Loucy (cell line): Measurements from ENCODE around the gene BACE1.
"Not testable (repeated sequence)": the region's sequence is repeated elsewhere in the genome, so short reads cannot be mapped to it uniquely, and the experiment has no call there.

ENCODE experiments used
- H2AFZ ChIP-seq: fragments of 200-600 bp; sonication (generic); 2 replicates; pipeline ENCODE4 v1.6.0; 2016; ENCODE audit warnings: antibody characterized with exemption, mild to moderate bottlenecking, low read length, moderate library complexity
- H3F3A ChIP-seq: fragments of 200-600 bp; 2 replicates; pipeline ENCODE4 v1.6.0; 2016; ENCODE audit warnings: antibody characterized with exemption, low read depth, mild to moderate bottlenecking
- H3K27me3 ChIP-seq: fragments of 200-600 bp; sonication (generic); 2 replicates; pipeline ENCODE4 v1.6.1; 2014; ENCODE audit warnings: low read length, mild to moderate bottlenecking; ENCODE audit not compliant: insufficient read depth, poor library complexity, severe bottlenecking
- H3K36me3 ChIP-seq: fragments of 200-600 bp; sonication (generic); 2 replicates; pipeline ENCODE4 v1.6.1; 2016; ENCODE audit warnings: low read length; ENCODE audit not compliant: insufficient read depth
- H3K4me1 ChIP-seq: fragments of 200-600 bp; sonication (generic); 2 replicates; pipeline ENCODE4 v1.5.1; 2014; ENCODE audit warnings: low read length, mild to moderate bottlenecking; ENCODE audit not compliant: insufficient read depth, poor library complexity, severe bottlenecking
- H3K4me2 ChIP-seq: fragments of 200-600 bp; sonication (generic); 2 replicates; pipeline ENCODE4 v1.6.0; 2014; ENCODE audit warnings: antibody characterized with exemption, low read length, low read depth, mild to moderate bottlenecking; ENCODE audit not compliant: poor library complexity, severe bottlenecking
- H3K4me3 ChIP-seq: fragments of 200-600 bp; sonication (generic); 2 replicates; pipeline ENCODE4 v1.5.1; 2014; ENCODE audit warnings: low read length, mild to moderate bottlenecking, mixed read lengths; ENCODE audit not compliant: poor library complexity, severe bottlenecking
- H3K79me2 ChIP-seq: fragments of 200-600 bp; sonication (generic); 2 replicates; pipeline ENCODE4 v1.6.1; 2014; ENCODE audit warnings: low read length; ENCODE audit not compliant: insufficient read depth
- H3K9ac ChIP-seq: fragments of 200-600 bp; sonication (generic); 2 replicates; pipeline ENCODE4 v1.6.0; 2014; ENCODE audit warnings: mild to moderate bottlenecking, low read depth, low read length, moderate library complexity; ENCODE audit not compliant: poor library complexity, severe bottlenecking
- H3K9me2 ChIP-seq: fragments of 200-600 bp; sonication (generic); replicated peaks from 2 replicates; pipeline ENCODE4 v1.6.1; 2016; ENCODE audit warnings: low read depth, low read length, mixed read lengths
- H3K9me3 ChIP-seq: fragments of 200-600 bp; sonication (generic); 2 replicates; pipeline ENCODE4 v1.6.1; 2014; ENCODE audit warnings: mild to moderate bottlenecking, antibody characterized with exemption, low read length, low read depth; ENCODE audit not compliant: insufficient read depth
- H4K20me1 ChIP-seq: fragments of 200-600 bp; sonication (generic); 2 replicates; pipeline ENCODE4 v1.6.0; 2014; ENCODE audit warnings: antibody characterized with exemption, low read length, mild to moderate bottlenecking; ENCODE audit not compliant: insufficient read depth, poor library complexity, severe bottlenecking
- CTCF ChIP-seq: fragments of 200-600 bp; sonication (generic); conservative IDR thresholded peaks from 2 replicates; pipeline ENCODE4 v1.5.1; 2014; ENCODE audit warnings: mild to moderate bottlenecking, antibody characterized with exemption, low read length
- EZH2phosphoT487 ChIP-seq: fragments of 200-600 bp; IDR thresholded peaks from 2 replicates; pipeline ENCODE4 v1.6.1; 2018; ENCODE audit warnings: antibody characterized with exemption, mild to moderate bottlenecking, moderate library complexity, borderline replicate concordance

BACE1 gene

DNA sequence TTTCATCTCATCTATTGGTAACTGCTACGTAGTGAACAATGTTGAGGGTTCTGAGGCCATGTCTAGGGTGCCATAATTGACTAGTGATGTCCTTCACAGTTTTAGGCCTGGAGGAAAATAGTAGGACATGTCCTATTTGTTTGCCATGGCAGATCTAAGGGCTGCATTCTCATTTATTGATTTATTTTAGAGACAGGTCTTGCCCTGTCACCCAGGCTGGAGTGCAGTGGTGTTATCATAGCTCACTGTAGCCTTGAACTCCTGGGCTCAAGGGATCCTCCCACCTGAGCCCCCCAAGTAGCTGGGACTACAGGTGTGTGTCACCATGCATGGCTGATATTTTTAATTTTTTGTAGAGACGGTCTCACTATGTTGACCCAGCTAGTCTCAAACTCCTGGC lies 16.8 kb upstream of the BACE1 start:
- H3K4me3 ChIP-seq, result no peak overlapping the region
- H3K79me2 ChIP-seq, result 0 out of 2 replicates have a peak, but pooled peaks cover 4% of the 10 kb centered on the region
- H2AFZ ChIP-seq, result no peak overlapping the region
- peaks cover 13% of the 10 kb centered on the region for H3K4me1 ChIP-seq
- no peaks in the 10 kb centered on the region for H4K20me1 ChIP-seq
- H3K27me3 ChIP-seq, result no peaks in the 10 kb centered on the region
- no peaks in the 10 kb centered on the region for H3K9me3 ChIP-seq
- H3F3A ChIP-seq, result no peaks in the 10 kb centered on the region
- no peak overlapping the region for H3K4me2 ChIP-seq
- H3K9ac ChIP-seq, result no peak overlapping the region
- H3K36me3 ChIP-seq, result no peaks in the 10 kb centered on the region
- no peaks in the 10 kb centered on the region for H3K9me2 ChIP-seq
- no peak for TF ChIP-seq CTCF
- no peak for TF ChIP-seq EZH2phosphoT487

DNA sequence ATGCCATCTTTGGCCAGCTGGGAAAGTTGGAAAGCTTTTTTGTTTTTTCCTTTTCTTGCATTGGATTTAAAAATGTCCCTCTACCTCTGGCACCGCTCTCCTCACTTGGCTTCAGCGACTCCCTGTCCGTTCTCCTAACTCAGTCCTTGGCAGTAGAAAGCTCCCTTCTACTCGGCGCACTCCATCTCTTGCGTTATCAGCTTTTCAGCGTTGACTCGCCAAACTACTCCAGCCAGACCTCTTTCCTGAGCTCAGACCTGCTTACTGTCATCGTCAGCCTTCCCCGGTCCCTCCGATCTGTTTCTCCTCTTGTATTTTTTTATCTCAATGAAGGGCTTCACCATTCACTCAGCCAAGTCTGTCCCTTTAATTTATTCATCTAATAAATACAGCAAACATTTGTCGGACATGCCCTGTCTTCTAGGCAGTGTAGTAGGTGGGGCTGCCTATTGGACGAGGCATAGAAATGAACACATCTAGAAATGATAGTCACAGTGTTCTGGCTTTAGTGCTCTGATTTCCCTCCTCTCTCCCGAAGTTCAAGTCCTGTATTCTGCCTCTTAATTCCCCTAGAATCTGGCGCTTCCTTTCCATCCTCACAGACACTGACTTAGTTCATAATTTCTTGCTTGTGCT lies 12.4 kb upstream of the BACE1 start:
- H2AFZ ChIP-seq, result peak overlapping the region; percentile 97

GRCh38 chr11:117327567-117328374 lies 11.7 kb upstream of the BACE1 start, which contains the start of gene CEP164:
Gene CEP164 (plus strand): TSS chr11:117327854. CDS start chr11:117338587, 10,733 bp downstream.
- H3K4me1 ChIP-seq, result peaks cover 13% of the 10 kb centered on the region
- H3K4me3 ChIP-seq, result peak within 1 kb of the TSS; percentile 95
- H3K9me3 ChIP-seq, result no peaks in the 10 kb centered on the region
- no peaks in the 10 kb centered on the region for H3K9me2 ChIP-seq
- no peaks in the 10 kb centered on the region for H3F3A ChIP-seq
- H3K79me2 ChIP-seq, result 0 out of 2 replicates have a peak, but pooled peaks cover 4% of the 10 kb centered on the region
- H3K36me3 ChIP-seq, result no peaks in the 10 kb centered on the region
- peak within 1 kb of the TSS; percentile 99 for H3K4me2 ChIP-seq
- no peaks in the 10 kb centered on the region for H3K27me3 ChIP-seq
- peak within 1 kb of the TSS; percentile 75 for H3K9ac ChIP-seq
- H2AFZ ChIP-seq, result peak within 1 kb of the TSS; percentile 97
- no peaks in the 10 kb centered on the region for H4K20me1 ChIP-seq
- TF ChIP-seq CTCF, result no peak

More for the DNA sequence above, 12.4 kb upstream of the BACE1 start:
- Histone ChIP-seq H3K4me1 (peaks cover 13% of the 10 kb centered on the region), H3K9me3 (no peaks in the 10 kb centered on the region), H3K9me2 (no peaks in the 10 kb centered on the region), H3K79me2 (0 out of 2 replicates have a peak, but pooled peaks cover 4% of the 10 kb centered on the region), H3K36me3 (no peaks in the 10 kb centered on the region), H3K9ac (peak overlapping the region; percentile 75), H3K27me3 (no peaks in the 10 kb centered on the region), H3K4me3 (peak overlapping the region; percentile 95), H4K20me1 (no peaks in the 10 kb centered on the region), H3K4me2 (peak overlapping the region; percentile 99), H3F3A (no peaks in the 10 kb centered on the region)
- TF ChIP-seq CTCF (no peak), EZH2phosphoT487 (no peak)

GRCh38 chr11:117327255-117327566 lies 11.2 kb upstream of the BACE1 start:
- peak overlapping the region; percentile 95 for H3K4me3 ChIP-seq
- H3K36me3 ChIP-seq, H3K9me2 ChIP-seq, H3K27me3 ChIP-seq, H3K79me2 ChIP-seq, H4K20me1 ChIP-seq, H3F3A ChIP-seq, H3K9me3 ChIP-seq: not testable (repeated sequence)
- H2AFZ ChIP-seq, result peak overlapping the region; percentile 97
- peaks cover 13% of the 10 kb centered on the region for H3K4me1 ChIP-seq
- peak overlapping the region; percentile 99 for H3K4me2 ChIP-seq
- H3K9ac ChIP-seq, result peak overlapping the region; percentile 75
